ENCODE measurements around the gene CCDC148.

The CCDC148 gene

DNA sequence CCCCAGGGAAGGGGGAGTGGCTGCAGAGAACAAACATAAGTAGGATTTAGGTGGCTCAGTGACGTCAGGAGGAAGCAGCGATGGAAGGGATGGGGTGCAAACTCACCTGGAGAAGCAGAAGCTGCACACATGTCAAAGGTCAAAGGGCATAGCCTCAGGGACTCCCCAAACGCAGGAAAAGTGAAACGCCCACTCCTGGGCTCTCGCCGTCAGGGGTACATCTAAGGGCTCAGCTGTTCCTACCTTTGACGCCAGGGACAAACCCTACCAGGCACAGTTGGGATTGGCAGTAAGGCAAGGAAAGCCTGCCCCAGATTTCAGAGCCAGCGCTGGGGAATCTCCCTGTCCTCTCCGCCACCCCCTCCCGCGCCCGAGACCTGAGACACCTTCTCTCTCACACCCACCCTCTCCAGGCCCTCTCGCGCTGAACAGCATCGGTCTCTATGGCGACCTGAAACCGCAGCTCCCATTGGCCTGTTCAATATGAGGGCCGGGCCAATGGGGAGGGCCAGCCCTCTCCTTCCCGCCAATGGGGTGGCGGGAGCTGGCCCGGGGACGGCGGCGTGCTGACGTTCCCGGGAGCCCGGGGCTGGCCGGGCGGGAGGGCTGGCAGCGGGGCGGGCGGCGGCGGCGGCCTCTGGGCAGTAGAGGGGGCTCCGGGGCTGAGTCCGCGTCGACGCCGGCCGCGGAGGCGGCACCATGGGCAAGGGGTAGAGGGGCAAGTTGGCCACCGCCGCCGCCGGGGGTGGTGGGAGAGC, at the start of gene CCDC148, which contains the start of gene PKP4:
Gene CCDC148, minus strand, starts transcription at position 445 of the 758 bp plus-strand sequence. Its CDS starts 314 bp downstream, at position 131.
Gene PKP4, plus strand, starts transcription at position 644 of the 758 bp plus-strand sequence. CDS start 76,233 bp downstream, outside the sequence.
- TF ChIP-seq TCF12 (IDR thresholded peaks at IDR 0.05; ENCODE audit: low read depth) (no peak), EGR1 (IDR thresholded peaks at IDR 0.05) (no peak), ZBTB7A (IDR thresholded peaks at IDR 0.05; ENCODE audit: low read depth) (no peak), FOXM1 (IDR thresholded peaks at IDR 0.05; ENCODE audit: borderline replicate concordance, low read depth) (no peak), YY1 (IDR thresholded peaks at IDR 0.05; ENCODE audit: low read depth) (no peak), CEBPB (IDR thresholded peaks at IDR 0.05) (no peak), USF1 (IDR thresholded peaks at IDR 0.05) (no peak), RAD21 (IDR thresholded peaks at IDR 0.05; ENCODE audit: low read depth) (no peak), MAX (IDR thresholded peaks at IDR 0.05) (no peak; the same call in 1 of the 2 replicates), NFIC (IDR thresholded peaks at IDR 0.05) (no peak)
- TF ChIP-seq, protein P1, sequence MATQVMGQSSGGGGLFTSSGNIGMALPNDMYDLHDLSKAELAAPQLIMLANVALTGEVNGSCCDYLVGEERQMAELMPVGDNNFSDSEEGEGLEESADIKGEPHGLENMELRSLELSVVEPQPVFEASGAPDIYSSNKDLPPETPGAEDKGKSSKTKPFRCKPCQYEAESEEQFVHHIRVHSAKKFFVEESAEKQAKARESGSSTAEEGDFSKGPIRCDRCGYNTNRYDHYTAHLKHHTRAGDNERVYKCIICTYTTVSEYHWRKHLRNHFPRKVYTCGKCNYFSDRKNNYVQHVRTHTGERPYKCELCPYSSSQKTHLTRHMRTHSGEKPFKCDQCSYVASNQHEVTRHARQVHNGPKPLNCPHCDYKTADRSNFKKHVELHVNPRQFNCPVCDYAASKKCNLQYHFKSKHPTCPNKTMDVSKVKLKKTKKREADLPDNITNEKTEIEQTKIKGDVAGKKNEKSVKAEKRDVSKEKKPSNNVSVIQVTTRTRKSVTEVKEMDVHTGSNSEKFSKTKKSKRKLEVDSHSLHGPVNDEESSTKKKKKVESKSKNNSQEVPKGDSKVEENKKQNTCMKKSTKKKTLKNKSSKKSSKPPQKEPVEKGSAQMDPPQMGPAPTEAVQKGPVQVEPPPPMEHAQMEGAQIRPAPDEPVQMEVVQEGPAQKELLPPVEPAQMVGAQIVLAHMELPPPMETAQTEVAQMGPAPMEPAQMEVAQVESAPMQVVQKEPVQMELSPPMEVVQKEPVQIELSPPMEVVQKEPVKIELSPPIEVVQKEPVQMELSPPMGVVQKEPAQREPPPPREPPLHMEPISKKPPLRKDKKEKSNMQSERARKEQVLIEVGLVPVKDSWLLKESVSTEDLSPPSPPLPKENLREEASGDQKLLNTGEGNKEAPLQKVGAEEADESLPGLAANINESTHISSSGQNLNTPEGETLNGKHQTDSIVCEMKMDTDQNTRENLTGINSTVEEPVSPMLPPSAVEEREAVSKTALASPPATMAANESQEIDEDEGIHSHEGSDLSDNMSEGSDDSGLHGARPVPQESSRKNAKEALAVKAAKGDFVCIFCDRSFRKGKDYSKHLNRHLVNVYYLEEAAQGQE (IDR thresholded peaks at IDR 0.05; ENCODE audit: low read depth): no peak

DNA sequence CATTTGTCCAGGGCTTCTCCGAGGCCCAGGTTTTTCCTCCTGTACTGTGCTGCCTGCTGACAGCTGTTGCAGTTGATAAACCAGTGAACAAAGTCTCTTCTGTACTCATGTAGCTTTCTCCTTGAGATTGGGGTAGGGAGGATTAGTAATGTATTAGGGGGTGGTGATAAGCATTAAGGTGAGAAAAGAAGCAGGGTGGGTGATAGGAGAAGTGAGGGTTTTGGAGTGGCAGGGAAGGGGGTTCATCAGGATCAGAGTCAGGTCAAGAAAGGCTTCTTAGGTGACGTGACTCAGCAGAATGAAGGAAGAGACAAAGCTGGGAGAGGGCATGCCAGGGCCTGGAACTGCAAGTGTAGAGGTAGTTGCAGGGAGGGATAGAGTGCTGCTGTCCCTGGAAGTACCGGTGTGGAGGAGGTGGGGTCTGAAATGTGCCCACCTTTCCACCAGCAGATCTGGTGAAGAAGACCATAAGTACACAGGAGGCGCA, 48.9 kb upstream of the CCDC148 start:
- TF ChIP-seq YY1 (IDR thresholded peaks at IDR 0.05; ENCODE audit: low read depth): no peak
- TF ChIP-seq RAD21 (IDR thresholded peaks at IDR 0.05; ENCODE audit: low read depth): no peak
- TF ChIP-seq EGR1 (IDR thresholded peaks at IDR 0.05): no peak
- TF ChIP-seq USF1 (IDR thresholded peaks at IDR 0.05): no peak
- no peak for TF ChIP-seq TAF1 (IDR thresholded peaks at IDR 0.05; ENCODE audit: low read depth)
- no peak for TF ChIP-seq CREB1 (IDR thresholded peaks at IDR 0.05; ENCODE audit: low read depth)
- no peak for TF ChIP-seq TEAD4 (IDR thresholded peaks at IDR 0.05)
- TF ChIP-seq TCF12 (IDR thresholded peaks at IDR 0.05; ENCODE audit: low read depth): no peak
- TF ChIP-seq FOXM1 (IDR thresholded peaks at IDR 0.05; ENCODE audit: borderline replicate concordance, low read depth): no peak
- TF ChIP-seq CEBPB (IDR thresholded peaks at IDR 0.05): no peak
- no peak for TF ChIP-seq ZBTB7A (IDR thresholded peaks at IDR 0.05; ENCODE audit: low read depth)

DNA sequence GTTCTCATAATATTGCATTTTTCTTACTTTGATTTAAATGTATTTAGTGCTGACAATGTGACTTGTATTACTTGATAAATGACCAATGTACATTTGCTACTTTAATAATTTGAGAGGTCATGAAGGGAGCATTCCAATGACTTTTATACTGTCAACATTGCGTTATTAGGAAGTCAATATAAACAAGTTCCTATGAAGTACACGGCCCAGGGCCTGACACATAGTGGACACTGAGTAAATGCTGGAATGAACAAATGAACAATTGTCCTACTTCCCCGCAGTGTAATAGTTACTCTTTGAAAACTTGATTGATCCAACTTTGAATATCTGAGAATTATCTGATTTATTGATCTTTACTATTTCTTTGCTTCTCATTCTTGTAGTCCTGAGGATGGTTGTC, 47.5 kb upstream of the CCDC148 start:
- TF ChIP-seq, protein P1 (IDR thresholded peaks at IDR 0.05; ENCODE audit: low read depth): no peak
- TF ChIP-seq EGR1 (IDR thresholded peaks at IDR 0.05) (no peak), TAF1 (IDR thresholded peaks at IDR 0.05; ENCODE audit: low read depth) (no peak), ZBTB7A (IDR thresholded peaks at IDR 0.05; ENCODE audit: low read depth) (no peak), YY1 (IDR thresholded peaks at IDR 0.05; ENCODE audit: low read depth) (no peak), USF1 (IDR thresholded peaks at IDR 0.05) (no peak), RAD21 (IDR thresholded peaks at IDR 0.05; ENCODE audit: low read depth) (no peak)

DNA sequence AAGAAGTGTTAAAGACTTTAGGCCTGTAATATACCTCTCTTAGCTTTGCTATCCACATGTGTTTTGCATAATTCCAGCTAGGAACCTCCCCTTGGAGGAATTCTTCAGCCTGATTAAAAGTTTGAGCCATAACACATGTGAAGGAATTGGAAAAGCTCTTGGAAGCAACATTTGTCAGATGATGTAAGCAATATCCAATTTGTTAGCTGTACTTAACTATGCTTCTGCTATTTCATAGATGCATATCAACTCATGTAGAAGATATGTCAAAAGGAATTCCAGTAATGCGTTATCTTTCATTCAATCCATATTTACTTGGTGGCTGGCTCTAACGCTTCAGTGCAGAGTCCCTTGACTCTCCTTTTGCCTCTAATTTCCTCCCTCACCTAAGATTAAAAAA, 46.4 kb upstream of the CCDC148 start:
- TF ChIP-seq YY1 (IDR thresholded peaks at IDR 0.05; ENCODE audit: low read depth) (no peak), CREB1 (IDR thresholded peaks at IDR 0.05; ENCODE audit: low read depth) (no peak), TEAD4 (IDR thresholded peaks at IDR 0.05) (peak; percentile 59)

GRCh38 chr2:158501301-158501700, 44.7 kb upstream of the CCDC148 start:
- TF ChIP-seq YY1 (IDR thresholded peaks at IDR 0.05; ENCODE audit: low read depth): no peak
- TF ChIP-seq CREB1 (IDR thresholded peaks at IDR 0.05; ENCODE audit: low read depth): no peak
- no peak for TF ChIP-seq ZBTB7A (IDR thresholded peaks at IDR 0.05; ENCODE audit: low read depth)
- TF ChIP-seq MAX (IDR thresholded peaks at IDR 0.05): no peak
- no peak for TF ChIP-seq NFIC (IDR thresholded peaks at IDR 0.05)
- no peak for TF ChIP-seq FOXM1 (IDR thresholded peaks at IDR 0.05; ENCODE audit: borderline replicate concordance, low read depth)
- no peak for TF ChIP-seq TCF12 (IDR thresholded peaks at IDR 0.05; ENCODE audit: low read depth)

- TF ChIP-seq, protein P1 (IDR thresholded peaks at IDR 0.05; ENCODE audit: low read depth): no peak
These were observed 43.8 kb upstream of the CCDC148 start for GRCh38 chr2:158500333-158500732.

Measured in Ishikawa (cell line).